ENCODE data around the gene PEA15. TPM values are rescaled to one million over a fixed set of nuclear protein-coding genes. Genes with fewer than 3 reads are reported as not detected.

PEA15 gene
- total and polyA plus RNA-seq, 10 of the 15 experiments (the other 5 are each of a cell fraction or from before 2014, with no cell fraction given) = 15.1 to 269 (median 65.6) TPM

- no peak for TF ChIP-seq TAF1 (IDR thresholded peaks at IDR 0.05; ENCODE audit: borderline replicate concordance, low read depth, low read length)
- TF ChIP-seq PBX3 (IDR thresholded peaks at IDR 0.05; ENCODE audit: insufficient replicate concordance, low read depth, low read length) = no peak
- no peak for TF ChIP-seq SPI1 (IDR thresholded peaks at IDR 0.05; ENCODE audit: borderline replicate concordance, insufficient read depth, low read depth, low read length)
- no peak for TF ChIP-seq ZNF384 (IDR thresholded peaks at IDR 0.05; ENCODE audit: borderline replicate concordance, low read depth, low read length)
- peak; percentile 95 to 99 (median 97); a peak in 5 of 6 replicates for TF ChIP-seq CTCF (IDR thresholded peaks at IDR 0.05 in 2 of 3, conservative IDR thresholded peaks at IDR 0.05 in 1 of 3; ENCODE audit: control insufficient read depth in 2 of 3, extremely low read depth in 1 of 3, insufficient read depth in 1 of 3, low read depth in 3 of 3, low read length in 3 of 3)
- no peak for TF ChIP-seq ZBTB4 (CRISPR knock-in tag; IDR thresholded peaks at IDR 0.05)
- TF ChIP-seq POLR2A (IDR thresholded peaks at IDR 0.05; ENCODE audit: low read depth, low read length) = no peak
- TF ChIP-seq GABPA (IDR thresholded peaks at IDR 0.05; ENCODE audit: low read depth) = no peak
- peak; percentile 45; the same call in 1 of the 2 replicates for TF ChIP-seq IKZF1 (conservative IDR thresholded peaks at IDR 0.05)
- no peak for TF ChIP-seq POLR2AphosphoS2 (IDR thresholded peaks at IDR 0.05; ENCODE audit: low read depth, low read length)
- TF ChIP-seq TCF7 (IDR thresholded peaks at IDR 0.05; ENCODE audit: borderline replicate concordance) = no peak
- TF ChIP-seq ELK1 (IDR thresholded peaks at IDR 0.05; ENCODE audit: low read depth, low read length) = no peak
- no peak for TF ChIP-seq CBX3 (IDR thresholded peaks at IDR 0.05; ENCODE audit: borderline replicate concordance, low read depth)
- no peak for TF ChIP-seq RELA (IDR thresholded peaks at IDR 0.05; ENCODE audit: borderline replicate concordance, partially characterized antibody)
- no peak for TF ChIP-seq ZBTB11 (CRISPR knock-in tag; IDR thresholded peaks at IDR 0.05)
- TF ChIP-seq JUNB (IDR thresholded peaks at IDR 0.05) = no peak; the same call in none of the 2 replicates
- TF ChIP-seq PAX8 (IDR thresholded peaks at IDR 0.05) = no peak
- no peak for TF ChIP-seq MEF2B (IDR thresholded peaks at IDR 0.05; ENCODE audit: partially characterized antibody, poor library complexity, severe bottlenecking)
Measured at GRCh38 chr1:160193091-160193819, 11.9 kb upstream of the PEA15 start (continued).

All from GM12878 (cell line).